A549 (cell line): Measurements from ENCODE around the gene PON2. TPM values are rescaled to one million over a fixed set of nuclear protein-coding genes. Genes with fewer than 3 reads are reported as not detected.

Experiments used
- ATAC-seq, 2 experiments: fragments of 200-7000 bp in 1 of 2; fragments of >200 bp in 1 of 2; cut with Nextera tagmentation in 1 of 2; cut with Tn5 transposase in 1 of 2; 3 replicates each; pipeline versions ENCODE4 v1.8.0 to v1.9.1; 2018 to 2020; ENCODE audit warnings: mild to moderate bottlenecking in 1 of 2, moderate library complexity in 1 of 2
- CTCF ChIA-PET: fragments of 300-600 bp; sonication (Branson Sonifier 250); formaldehyde crosslinking; extraction: SDS; loops from one replicate; lab custom pipeline; 2021; ENCODE audit warnings: antibody characterized with exemption, inconsistent platforms; lab: Yijun Ruan, JAX
- POLR2A ChIA-PET: fragments of 350-600 bp; formaldehyde crosslinking; extraction: SDS; loops from one replicate; lab custom pipeline; 2021; ENCODE audit warnings: antibody characterized with exemption, inconsistent platforms; lab: Yijun Ruan, JAX
- DNase-seq, 2 experiments: peaks; one replicate each; pipeline versions ENCODE4 v3.0.0 to v3.0.0-alpha.2; 2011 to 2016; ENCODE audit warnings: low read depth in 1 of 2, low spot score in 1 of 2
- FAIRE-seq: peaks from 2 replicates; lab custom pipeline; 2011; peaks lifted over from hg19 to GRCh38; lab: Jason Lieb, UNC
- H3K27ac ChIP-seq, 2 experiments: fragments of >200 bp; sonication (Bioruptor Twin); formaldehyde crosslinking; 3 replicates each; pipeline ENCODE4 v1.5.1; 2016 to 2017
- H3K4me1 ChIP-seq: fragments of >200 bp; sonication (Bioruptor Twin); formaldehyde crosslinking; 3 replicates; pipeline ENCODE4 v1.6.1; 2016
- H3K4me2 ChIP-seq: fragments of >200 bp; sonication (Bioruptor Twin); formaldehyde crosslinking; 3 replicates; pipeline ENCODE4 v1.6.1; 2016
- H3K4me3 ChIP-seq: fragments of >200 bp; sonication (Bioruptor Twin); formaldehyde crosslinking; 3 replicates; pipeline ENCODE4 v1.5.1; 2016
- H3K9me3 ChIP-seq: fragments of >200 bp; sonication (Bioruptor Twin); formaldehyde crosslinking; 3 replicates; pipeline ENCODE4 v1.6.1; 2016
- CBX2 ChIP-seq: fragments of 200-600 bp; sonication (generic); IDR thresholded peaks from 2 replicates; pipeline ENCODE4 v1.6.1; 2016; ENCODE audit warnings: low read depth, mild to moderate bottlenecking, borderline replicate concordance
- CBX8 ChIP-seq: fragments of 200-600 bp; sonication (generic); IDR thresholded peaks from 2 replicates; pipeline ENCODE4 v1.6.1; 2016
- FOSL2 ChIP-seq, 2 experiments: fragments of 450-650 bp in 1 of 2; fragments of >200 bp in 1 of 2; sonication (Bioruptor Twin) in 1 of 2; formaldehyde crosslinking; IDR thresholded peaks; 2 replicates each; pipeline versions ENCODE4 v1.5.0 to v1.6.1; 2016 to 2020; ENCODE audit warnings: mild to moderate bottlenecking in 1 of 2, moderate library complexity in 1 of 2
- GATA3 ChIP-seq: IDR thresholded peaks from 2 replicates; pipeline ENCODE4 v1.6.1; 2012; ENCODE audit warnings: borderline replicate concordance
- MAFK ChIP-seq: fragments of 450-650 bp; IDR thresholded peaks from 2 replicates; pipeline ENCODE4 v1.6.1; 2014; ENCODE audit not compliant: partially characterized antibody
- MAZ ChIP-seq: fragments of 150-350 bp; IDR thresholded peaks from 2 replicates; pipeline ENCODE4 v1.6.1; 2014; ENCODE audit warnings: antibody characterized with exemption, low read depth, low read length, borderline replicate concordance
- NR3C1 ChIP-seq: fragments of >200 bp; sonication (Bioruptor Twin); formaldehyde crosslinking; IDR thresholded peaks from 3 replicates; pipeline ENCODE4 v1.6.1; 2017
- RAD21 ChIP-seq, 2 experiments: fragments of >200 bp in 1 of 2; sonication (Bioruptor Twin) in 1 of 2; formaldehyde crosslinking in 1 of 2; IDR thresholded peaks in 1 of 2; conservative IDR thresholded peaks in 1 of 2; 2 replicates in 1 of 2; 3 replicates in 1 of 2; pipeline ENCODE4 v1.6.1; 2012 to 2018; ENCODE audit warnings: inconsistent platforms in 1 of 2
- SREBF2 ChIP-seq: fragments of 450-650 bp; IDR thresholded peaks from 2 replicates; pipeline ENCODE4 v1.6.1; 2014; ENCODE audit warnings: mild to moderate bottlenecking, moderate library complexity
- TFCP2L1 ChIP-seq: fragments of 250-450 bp; sonication (Bioruptor Pico); IDR thresholded peaks from 2 replicates; pipeline ENCODE4 v1.5.0; 2021; ENCODE audit warnings: mild to moderate bottlenecking
- WGBS: methylation state at CpG from one replicate; pipeline ENCODE4 v1.1.6; 2017; ENCODE audit errors: missing lambda C conversion rate; 5-methylcytosine and 5-hydroxymethylcytosine counted together
- polyA plus RNA-seq, 4 experiments: library from polyadenylated mRNA; depleted of rRNA in 3 of 4; stranded (reverse); fragments of >200 nt; fragmentation: RNase III in 1 of 4; extraction: RNeasy Plus Mini Kit Qiagen cat#74134 plus additional on column Dnase treatment in 1 of 4; gene quantifications; 2 replicates in 3 of 4; 3 replicates in 1 of 4; pipeline ENCODE4 v1.2.3, GENCODE V29; 2011 to 2017
- TF ChIP-seq, protein P1 (sequence below): IDR thresholded peaks from 2 replicates; pipeline ENCODE4 v1.6.1; 2012
- TF ChIP-seq, protein P2 (sequence below): fragments of 250-450 bp; sonication (Bioruptor Pico); IDR thresholded peaks from 2 replicates; pipeline ENCODE4 v1.5.0; 2020; ENCODE audit warnings: low read depth, mild to moderate bottlenecking, moderate library complexity
- TF ChIP-seq, protein P3 (sequence below): IDR thresholded peaks from 2 replicates; pipeline ENCODE4 v1.6.1; 2012; ENCODE audit warnings: low read depth, borderline replicate concordance
- TF ChIP-seq, protein P4 (sequence below): fragments of 200-600 bp; sonication (generic); IDR thresholded peaks from 2 replicates; pipeline ENCODE4 v1.6.1; 2016; ENCODE audit warnings: antibody characterized with exemption, mild to moderate bottlenecking, moderate library complexity
- TF ChIP-seq, protein P5 (sequence below): fragments of >200 bp; sonication (Bioruptor Twin); formaldehyde crosslinking; IDR thresholded peaks from 3 replicates; pipeline ENCODE4 v1.6.1; 2016
- TF ChIP-seq, protein P6 (sequence below): fragments of >200 bp; sonication (Bioruptor Twin); formaldehyde crosslinking; IDR thresholded peaks from 2 replicates; pipeline ENCODE4 v1.6.1; 2016
- TF ChIP-seq, protein P7 (sequence below): fragments of 150-350 bp; IDR thresholded peaks from 2 replicates; pipeline ENCODE4 v1.6.1; 2014; ENCODE audit warnings: low read depth, mild to moderate bottlenecking, low read length

PON2 gene
- polyA plus RNA-seq, 2 of the 4 experiments (the other 2 are of a cell fraction), result 395 to 829 TPM

DNA sequence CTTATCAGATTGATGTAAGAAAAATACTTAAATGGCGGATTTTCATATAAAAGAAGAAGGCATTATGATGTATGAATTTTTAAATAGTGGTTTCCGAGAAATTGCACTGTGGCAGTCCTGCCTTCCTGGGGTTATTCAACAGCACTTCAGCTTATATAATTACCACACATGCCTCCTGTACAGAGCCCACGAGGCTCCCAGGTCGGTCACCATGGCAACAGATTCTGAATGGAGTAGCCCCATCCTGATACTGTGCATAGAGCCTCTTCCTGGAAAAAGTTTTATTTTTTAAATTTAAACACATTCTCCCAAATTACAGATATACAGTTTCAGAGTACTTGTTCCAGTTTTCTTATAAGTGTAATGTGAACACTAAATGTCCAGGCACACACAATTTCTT, 35.0 kb upstream of the PON2 start:
- WGBS, result 67% methylated on average over 4 of the region's 4 CpGs
- TF ChIP-seq NR3C1, result no peak
- TF ChIP-seq FOSL2 (IDR thresholded peaks at IDR 0.05), result no peak
- TF ChIP-seq FOSL2 (CRISPR knock-in tag; IDR thresholded peaks at IDR 0.05), result no peak
- TF ChIP-seq, protein P1, sequence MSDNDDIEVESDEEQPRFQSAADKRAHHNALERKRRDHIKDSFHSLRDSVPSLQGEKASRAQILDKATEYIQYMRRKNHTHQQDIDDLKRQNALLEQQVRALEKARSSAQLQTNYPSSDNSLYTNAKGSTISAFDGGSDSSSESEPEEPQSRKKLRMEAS, result no peak
- TF ChIP-seq CBX8, result no peak
- no peak for TF ChIP-seq RAD21 (conservative IDR thresholded peaks at IDR 0.05 in 1 of 2, IDR thresholded peaks at IDR 0.05 in 1 of 2)
- TF ChIP-seq, protein P2, sequence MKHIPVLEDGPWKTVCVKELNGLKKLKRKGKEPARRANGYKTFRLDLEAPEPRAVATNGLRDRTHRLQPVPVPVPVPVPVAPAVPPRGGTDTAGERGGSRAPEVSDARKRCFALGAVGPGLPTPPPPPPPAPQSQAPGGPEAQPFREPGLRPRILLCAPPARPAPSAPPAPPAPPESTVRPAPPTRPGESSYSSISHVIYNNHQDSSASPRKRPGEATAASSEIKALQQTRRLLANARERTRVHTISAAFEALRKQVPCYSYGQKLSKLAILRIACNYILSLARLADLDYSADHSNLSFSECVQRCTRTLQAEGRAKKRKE (CRISPR knock-in tag), result no peak
- TF ChIP-seq TFCP2L1 (CRISPR knock-in tag), result no peak
- peaks cover 37% of the 10 kb centered on the region for H3K4me1 ChIP-seq
- peak overlapping the region; percentile 58 for H3K4me2 ChIP-seq
- no peak for FAIRE-seq
- peak in 1 of 2 experiments; percentile 43; a peak in 2 of 6 replicates for ATAC-seq
- H3K27ac ChIP-seq, result peak overlapping the region; percentile 92 to 94
- ChIA-PET CTCF (interaction anchor here (1.0 to 2.5 kb wide), 2 partner anchors 74 to 216 kb away, joined by 4 to 13 read pairs; partner anchors contain the start of gene PON3), POLR2A (interaction anchor here (1.2 to 1.6 kb wide), 2 partner anchors 29 to 35 kb away, joined by 6 to 8 read pairs; partner anchors contain the start of gene PON2)
- H3K9me3 ChIP-seq, result no peaks in the 10 kb centered on the region; the same call in 2 of the 3 replicates
- no peak overlapping the region for H3K4me3 ChIP-seq
- DNase-seq, result peak in 1 of 2 experiments; percentile 35

DNA sequence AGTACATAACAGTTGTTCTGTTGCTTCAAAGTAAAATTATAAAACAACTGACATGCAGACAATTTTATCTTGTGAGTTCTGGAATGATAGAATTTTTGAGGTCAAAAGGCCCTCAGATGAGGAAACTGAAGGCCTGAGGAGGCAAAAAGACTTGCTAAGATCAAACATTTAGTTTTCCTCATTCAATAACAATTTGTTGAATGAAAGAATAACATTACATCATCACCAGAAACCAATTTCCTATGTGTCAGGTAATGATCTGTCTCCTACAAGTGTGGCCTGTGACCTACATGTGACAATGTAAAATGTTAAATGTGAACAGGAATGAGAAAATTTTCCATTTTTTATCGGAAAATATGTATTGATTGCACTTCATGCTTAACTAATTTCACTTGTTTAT, 34.4 kb upstream of the PON2 start:
- TF ChIP-seq GATA3, result no peak
- TF ChIP-seq, protein P3, sequence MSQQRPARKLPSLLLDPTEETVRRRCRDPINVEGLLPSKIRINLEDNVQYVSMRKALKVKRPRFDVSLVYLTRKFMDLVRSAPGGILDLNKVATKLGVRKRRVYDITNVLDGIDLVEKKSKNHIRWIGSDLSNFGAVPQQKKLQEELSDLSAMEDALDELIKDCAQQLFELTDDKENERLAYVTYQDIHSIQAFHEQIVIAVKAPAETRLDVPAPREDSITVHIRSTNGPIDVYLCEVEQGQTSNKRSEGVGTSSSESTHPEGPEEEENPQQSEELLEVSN, result no peak
- TF ChIP-seq TFCP2L1 (CRISPR knock-in tag), result no peak
- TF ChIP-seq, protein P4, sequence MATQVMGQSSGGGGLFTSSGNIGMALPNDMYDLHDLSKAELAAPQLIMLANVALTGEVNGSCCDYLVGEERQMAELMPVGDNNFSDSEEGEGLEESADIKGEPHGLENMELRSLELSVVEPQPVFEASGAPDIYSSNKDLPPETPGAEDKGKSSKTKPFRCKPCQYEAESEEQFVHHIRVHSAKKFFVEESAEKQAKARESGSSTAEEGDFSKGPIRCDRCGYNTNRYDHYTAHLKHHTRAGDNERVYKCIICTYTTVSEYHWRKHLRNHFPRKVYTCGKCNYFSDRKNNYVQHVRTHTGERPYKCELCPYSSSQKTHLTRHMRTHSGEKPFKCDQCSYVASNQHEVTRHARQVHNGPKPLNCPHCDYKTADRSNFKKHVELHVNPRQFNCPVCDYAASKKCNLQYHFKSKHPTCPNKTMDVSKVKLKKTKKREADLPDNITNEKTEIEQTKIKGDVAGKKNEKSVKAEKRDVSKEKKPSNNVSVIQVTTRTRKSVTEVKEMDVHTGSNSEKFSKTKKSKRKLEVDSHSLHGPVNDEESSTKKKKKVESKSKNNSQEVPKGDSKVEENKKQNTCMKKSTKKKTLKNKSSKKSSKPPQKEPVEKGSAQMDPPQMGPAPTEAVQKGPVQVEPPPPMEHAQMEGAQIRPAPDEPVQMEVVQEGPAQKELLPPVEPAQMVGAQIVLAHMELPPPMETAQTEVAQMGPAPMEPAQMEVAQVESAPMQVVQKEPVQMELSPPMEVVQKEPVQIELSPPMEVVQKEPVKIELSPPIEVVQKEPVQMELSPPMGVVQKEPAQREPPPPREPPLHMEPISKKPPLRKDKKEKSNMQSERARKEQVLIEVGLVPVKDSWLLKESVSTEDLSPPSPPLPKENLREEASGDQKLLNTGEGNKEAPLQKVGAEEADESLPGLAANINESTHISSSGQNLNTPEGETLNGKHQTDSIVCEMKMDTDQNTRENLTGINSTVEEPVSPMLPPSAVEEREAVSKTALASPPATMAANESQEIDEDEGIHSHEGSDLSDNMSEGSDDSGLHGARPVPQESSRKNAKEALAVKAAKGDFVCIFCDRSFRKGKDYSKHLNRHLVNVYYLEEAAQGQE, result no peak
- TF ChIP-seq MAZ, result no peak
- TF ChIP-seq, protein P5, sequence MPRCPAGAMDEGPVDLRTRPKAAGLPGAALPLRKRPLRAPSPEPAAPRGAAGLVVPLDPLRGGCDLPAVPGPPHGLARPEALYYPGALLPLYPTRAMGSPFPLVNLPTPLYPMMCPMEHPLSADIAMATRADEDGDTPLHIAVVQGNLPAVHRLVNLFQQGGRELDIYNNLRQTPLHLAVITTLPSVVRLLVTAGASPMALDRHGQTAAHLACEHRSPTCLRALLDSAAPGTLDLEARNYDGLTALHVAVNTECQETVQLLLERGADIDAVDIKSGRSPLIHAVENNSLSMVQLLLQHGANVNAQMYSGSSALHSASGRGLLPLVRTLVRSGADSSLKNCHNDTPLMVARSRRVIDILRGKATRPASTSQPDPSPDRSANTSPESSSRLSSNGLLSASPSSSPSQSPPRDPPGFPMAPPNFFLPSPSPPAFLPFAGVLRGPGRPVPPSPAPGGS, result no peak
- TF ChIP-seq MAFK, result no peak
- TF ChIP-seq, protein P6, sequence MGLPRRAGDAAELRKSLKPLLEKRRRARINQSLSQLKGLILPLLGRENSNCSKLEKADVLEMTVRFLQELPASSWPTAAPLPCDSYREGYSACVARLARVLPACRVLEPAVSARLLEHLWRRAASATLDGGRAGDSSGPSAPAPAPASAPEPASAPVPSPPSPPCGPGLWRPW, result no peak
- no peak for TF ChIP-seq SREBF2
- no peak for TF ChIP-seq CBX2
- TF ChIP-seq, protein P7, sequence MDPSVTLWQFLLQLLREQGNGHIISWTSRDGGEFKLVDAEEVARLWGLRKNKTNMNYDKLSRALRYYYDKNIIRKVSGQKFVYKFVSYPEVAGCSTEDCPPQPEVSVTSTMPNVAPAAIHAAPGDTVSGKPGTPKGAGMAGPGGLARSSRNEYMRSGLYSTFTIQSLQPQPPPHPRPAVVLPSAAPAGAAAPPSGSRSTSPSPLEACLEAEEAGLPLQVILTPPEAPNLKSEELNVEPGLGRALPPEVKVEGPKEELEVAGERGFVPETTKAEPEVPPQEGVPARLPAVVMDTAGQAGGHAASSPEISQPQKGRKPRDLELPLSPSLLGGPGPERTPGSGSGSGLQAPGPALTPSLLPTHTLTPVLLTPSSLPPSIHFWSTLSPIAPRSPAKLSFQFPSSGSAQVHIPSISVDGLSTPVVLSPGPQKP, result no peak
- TF ChIP-seq, all 56 proteins: peak for 0
- no peak for FAIRE-seq

More for the DNA sequence above, 34.4 kb upstream of the PON2 start:
- H3K4me2 ChIP-seq, result 0 out of 3 replicates have a peak overlapping the region, but pooled peaks have one; percentile 4
- ChIA-PET CTCF (interaction anchor here (1.0 to 2.5 kb wide), 2 partner anchors 73 to 217 kb away, joined by 4 to 13 read pairs; partner anchors contain the start of gene PON3), POLR2A (interaction anchor here (1.6 kb wide), 1 partner anchor 34 kb away, joined by 8 read pairs; the partner anchor contains the start of gene PON2)
- WGBS, result 52% methylated on average over 1 of the region's 1 CpG
- DNase-seq (no peak), ATAC-seq (no peak)
- H3K4me1 ChIP-seq, result peaks cover 37% of the 10 kb centered on the region
- H3K9me3 ChIP-seq, result no peaks in the 10 kb centered on the region; the same call in 2 of the 3 replicates
- H3K27ac ChIP-seq, result peak overlapping the region; percentile 81 to 94
- H3K4me3 ChIP-seq, result no peak overlapping the region
